ENCODE results near the gene CNNM2.

The CNNM2 gene

DNA sequence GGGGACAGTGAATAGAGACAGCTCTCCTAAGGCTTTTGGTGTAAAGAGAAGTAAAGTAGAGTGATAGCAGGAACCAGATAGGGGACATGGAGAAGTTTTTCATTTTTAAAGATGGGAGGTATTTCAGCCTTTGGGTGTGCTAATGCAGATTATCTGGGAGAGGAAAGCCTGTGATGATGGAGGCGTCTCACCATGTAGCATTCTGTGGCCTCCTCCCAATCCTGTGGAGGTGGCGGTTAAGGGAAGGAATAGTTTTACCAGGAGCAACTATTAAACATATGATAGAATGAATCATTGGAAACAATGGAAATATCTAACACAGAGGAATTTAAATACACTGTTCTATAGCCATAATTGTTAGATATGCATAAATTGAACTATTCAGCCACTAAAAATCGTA, 101.3 kb downstream of the CNNM2 start:
- Histone ChIP-seq H3K27me3 (ENCODE audit: insufficient read depth, poor library complexity, severe bottlenecking) (no peaks in the 10 kb centered on the region), H3K27ac (replicated peaks) (no peak overlapping the region), H3K4me3 (replicated peaks; ENCODE audit: insufficient read depth, low read length) (no peak overlapping the region)
- TF ChIP-seq, protein P1, sequence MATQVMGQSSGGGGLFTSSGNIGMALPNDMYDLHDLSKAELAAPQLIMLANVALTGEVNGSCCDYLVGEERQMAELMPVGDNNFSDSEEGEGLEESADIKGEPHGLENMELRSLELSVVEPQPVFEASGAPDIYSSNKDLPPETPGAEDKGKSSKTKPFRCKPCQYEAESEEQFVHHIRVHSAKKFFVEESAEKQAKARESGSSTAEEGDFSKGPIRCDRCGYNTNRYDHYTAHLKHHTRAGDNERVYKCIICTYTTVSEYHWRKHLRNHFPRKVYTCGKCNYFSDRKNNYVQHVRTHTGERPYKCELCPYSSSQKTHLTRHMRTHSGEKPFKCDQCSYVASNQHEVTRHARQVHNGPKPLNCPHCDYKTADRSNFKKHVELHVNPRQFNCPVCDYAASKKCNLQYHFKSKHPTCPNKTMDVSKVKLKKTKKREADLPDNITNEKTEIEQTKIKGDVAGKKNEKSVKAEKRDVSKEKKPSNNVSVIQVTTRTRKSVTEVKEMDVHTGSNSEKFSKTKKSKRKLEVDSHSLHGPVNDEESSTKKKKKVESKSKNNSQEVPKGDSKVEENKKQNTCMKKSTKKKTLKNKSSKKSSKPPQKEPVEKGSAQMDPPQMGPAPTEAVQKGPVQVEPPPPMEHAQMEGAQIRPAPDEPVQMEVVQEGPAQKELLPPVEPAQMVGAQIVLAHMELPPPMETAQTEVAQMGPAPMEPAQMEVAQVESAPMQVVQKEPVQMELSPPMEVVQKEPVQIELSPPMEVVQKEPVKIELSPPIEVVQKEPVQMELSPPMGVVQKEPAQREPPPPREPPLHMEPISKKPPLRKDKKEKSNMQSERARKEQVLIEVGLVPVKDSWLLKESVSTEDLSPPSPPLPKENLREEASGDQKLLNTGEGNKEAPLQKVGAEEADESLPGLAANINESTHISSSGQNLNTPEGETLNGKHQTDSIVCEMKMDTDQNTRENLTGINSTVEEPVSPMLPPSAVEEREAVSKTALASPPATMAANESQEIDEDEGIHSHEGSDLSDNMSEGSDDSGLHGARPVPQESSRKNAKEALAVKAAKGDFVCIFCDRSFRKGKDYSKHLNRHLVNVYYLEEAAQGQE (IDR thresholded peaks at IDR 0.05; ENCODE audit: insufficient replicate concordance, low read depth) = no peak
- TF ChIP-seq POLR2AphosphoS5 (IDR thresholded peaks at IDR 0.05; ENCODE audit: low read depth) = no peak
- no peak for TF ChIP-seq GABPA (IDR thresholded peaks at IDR 0.05; ENCODE audit: low read depth)
- TF ChIP-seq, protein P2, sequence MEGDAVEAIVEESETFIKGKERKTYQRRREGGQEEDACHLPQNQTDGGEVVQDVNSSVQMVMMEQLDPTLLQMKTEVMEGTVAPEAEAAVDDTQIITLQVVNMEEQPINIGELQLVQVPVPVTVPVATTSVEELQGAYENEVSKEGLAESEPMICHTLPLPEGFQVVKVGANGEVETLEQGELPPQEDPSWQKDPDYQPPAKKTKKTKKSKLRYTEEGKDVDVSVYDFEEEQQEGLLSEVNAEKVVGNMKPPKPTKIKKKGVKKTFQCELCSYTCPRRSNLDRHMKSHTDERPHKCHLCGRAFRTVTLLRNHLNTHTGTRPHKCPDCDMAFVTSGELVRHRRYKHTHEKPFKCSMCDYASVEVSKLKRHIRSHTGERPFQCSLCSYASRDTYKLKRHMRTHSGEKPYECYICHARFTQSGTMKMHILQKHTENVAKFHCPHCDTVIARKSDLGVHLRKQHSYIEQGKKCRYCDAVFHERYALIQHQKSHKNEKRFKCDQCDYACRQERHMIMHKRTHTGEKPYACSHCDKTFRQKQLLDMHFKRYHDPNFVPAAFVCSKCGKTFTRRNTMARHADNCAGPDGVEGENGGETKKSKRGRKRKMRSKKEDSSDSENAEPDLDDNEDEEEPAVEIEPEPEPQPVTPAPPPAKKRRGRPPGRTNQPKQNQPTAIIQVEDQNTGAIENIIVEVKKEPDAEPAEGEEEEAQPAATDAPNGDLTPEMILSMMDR (IDR thresholded peaks at IDR 0.05; ENCODE audit: insufficient read depth, low read length) = no peak
- no peak for TF ChIP-seq SPI1 (IDR thresholded peaks at IDR 0.05; ENCODE audit: borderline replicate concordance, low read depth)
- no peak for DNase-seq (ENCODE audit: low read depth in 1 of 2, low spot score in 1 of 2)

DNA sequence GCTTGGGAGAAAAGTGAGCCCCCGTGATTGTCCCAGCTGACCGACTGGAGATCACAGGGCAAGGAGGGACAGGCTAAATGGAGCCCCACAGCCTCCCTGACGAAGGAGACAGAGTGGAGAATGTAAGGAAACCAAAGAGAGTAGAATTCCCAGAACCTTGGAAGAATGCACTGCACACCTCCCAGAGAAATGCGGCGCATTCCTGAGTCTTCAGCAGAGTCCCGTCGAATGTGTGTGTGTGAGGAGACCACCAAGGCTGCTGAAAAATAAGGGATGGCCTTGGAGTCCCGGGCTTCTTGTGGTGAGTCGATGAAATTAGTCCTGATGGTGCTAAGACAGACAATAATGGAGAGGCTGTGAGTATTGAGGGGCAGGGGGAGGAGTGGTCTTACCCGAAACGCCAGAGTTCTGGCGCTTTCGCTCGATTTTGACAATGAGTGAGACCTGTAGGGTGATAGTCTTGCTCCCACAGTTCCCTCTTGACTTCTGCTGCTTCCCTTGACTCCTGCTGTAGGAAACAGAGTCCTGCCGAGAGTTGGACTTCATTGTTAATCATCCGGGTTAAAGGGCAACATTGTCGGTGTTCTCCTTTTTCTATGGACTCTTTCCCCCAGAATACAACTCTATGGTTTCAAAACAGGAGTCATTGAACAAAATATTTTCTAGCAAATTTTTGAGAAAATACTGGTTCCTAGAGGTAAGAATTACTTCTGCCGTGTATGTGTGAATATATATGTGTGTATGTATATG, 103.2 kb downstream of the CNNM2 start:
- Histone ChIP-seq H3K27me3 (ENCODE audit: insufficient read depth, poor library complexity, severe bottlenecking) (no peaks in the 10 kb centered on the region), H3K27ac (replicated peaks) (no peak overlapping the region), H3K4me3 (replicated peaks; ENCODE audit: insufficient read depth, low read length) (no peak overlapping the region)
- TF ChIP-seq GABPA (IDR thresholded peaks at IDR 0.05; ENCODE audit: low read depth) (no peak), POLR2AphosphoS5 (IDR thresholded peaks at IDR 0.05; ENCODE audit: low read depth) (no peak), SPI1 (IDR thresholded peaks at IDR 0.05; ENCODE audit: borderline replicate concordance, low read depth) (no peak)
- TF ChIP-seq, protein P1 (IDR thresholded peaks at IDR 0.05; ENCODE audit: insufficient replicate concordance, low read depth) = no peak
- TF ChIP-seq, protein P2 (IDR thresholded peaks at IDR 0.05; ENCODE audit: insufficient read depth, low read length) = no peak
- DNase-seq (ENCODE audit: low read depth in 1 of 2, low spot score in 1 of 2) = no peak

DNA sequence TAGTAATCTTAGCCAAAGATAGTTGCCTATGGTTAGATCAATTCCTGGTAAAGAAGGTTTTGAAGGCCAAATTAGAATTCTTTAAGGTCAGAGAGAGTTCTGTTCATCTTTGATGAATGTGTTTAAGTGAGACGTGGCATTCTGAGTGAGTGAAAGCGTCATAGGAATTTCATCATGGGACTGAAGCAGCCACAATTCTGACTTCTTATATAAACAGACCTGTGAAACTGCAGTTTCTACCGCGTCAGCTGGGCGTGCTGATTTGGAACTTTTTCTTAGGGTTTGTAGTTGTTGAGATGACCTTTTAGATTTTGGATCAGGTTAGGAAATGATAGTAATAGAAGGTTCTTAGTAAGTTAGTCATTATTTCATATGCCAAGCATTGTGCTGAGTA, 103.8 kb downstream of the CNNM2 start:
- Histone ChIP-seq H3K27me3 (ENCODE audit: insufficient read depth, poor library complexity, severe bottlenecking) (no peaks in the 10 kb centered on the region), H3K27ac (replicated peaks) (no peak overlapping the region), H3K4me3 (replicated peaks; ENCODE audit: insufficient read depth, low read length) (no peak overlapping the region)
- DNase-seq (ENCODE audit: low read depth in 1 of 2, low spot score in 1 of 2) = no peak
- no peak for TF ChIP-seq SPI1 (IDR thresholded peaks at IDR 0.05; ENCODE audit: borderline replicate concordance, low read depth)

DNA sequence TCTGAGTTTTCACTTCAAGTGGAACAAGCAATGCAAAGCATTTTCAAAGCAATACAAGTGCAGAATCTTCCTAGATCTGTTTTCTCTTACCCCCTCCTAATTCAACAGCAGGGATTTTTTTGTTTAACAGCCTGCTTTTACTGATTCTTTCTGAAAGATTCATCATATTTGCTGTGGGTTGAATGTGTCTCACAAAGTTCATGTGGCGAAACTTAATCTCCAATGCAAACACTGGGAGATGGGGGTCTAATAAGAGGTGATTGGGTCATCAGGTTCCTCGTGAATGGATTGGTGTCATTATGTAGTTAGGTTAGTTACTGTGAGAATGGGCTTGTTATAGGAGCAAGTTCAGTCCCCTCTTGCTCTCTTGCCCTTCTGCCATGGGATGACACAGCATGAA, 107.6 kb downstream of the CNNM2 start:
- H3K4me3 ChIP-seq (replicated peaks; ENCODE audit: insufficient read depth, low read length) = no peak overlapping the region
- no peak for DNase-seq (ENCODE audit: low read depth in 1 of 2, low spot score in 1 of 2)
- no peaks in the 10 kb centered on the region for H3K27me3 ChIP-seq (ENCODE audit: insufficient read depth, poor library complexity, severe bottlenecking)
- TF ChIP-seq, protein P1 (IDR thresholded peaks at IDR 0.05; ENCODE audit: insufficient replicate concordance, low read depth) = no peak
- TF ChIP-seq GABPA (IDR thresholded peaks at IDR 0.05; ENCODE audit: low read depth) (no peak), SPI1 (IDR thresholded peaks at IDR 0.05; ENCODE audit: borderline replicate concordance, low read depth) (no peak)
- TF ChIP-seq, protein P2 (IDR thresholded peaks at IDR 0.05; ENCODE audit: insufficient read depth, low read length) = no peak
- no peak overlapping the region for H3K27ac ChIP-seq (replicated peaks)
